GM21529 (cell line): ENCODE measurements around the gene MMP24.
"Not testable (repeated sequence)": the region's sequence is repeated elsewhere in the genome, so short reads cannot be mapped to it uniquely, and the experiment has no call there.

Source experiments
- ATAC-seq: cut with Tn5 transposase; IDR thresholded peaks from one replicate; pipeline ENCODE4 v1.9.1; 2021; ENCODE audit not compliant: unreplicated experiment

The MMP24 gene

GRCh38 chr20:35305682-35306556, 79.4 kb downstream of the MMP24 start:
- no peak for ATAC-seq

DNA sequence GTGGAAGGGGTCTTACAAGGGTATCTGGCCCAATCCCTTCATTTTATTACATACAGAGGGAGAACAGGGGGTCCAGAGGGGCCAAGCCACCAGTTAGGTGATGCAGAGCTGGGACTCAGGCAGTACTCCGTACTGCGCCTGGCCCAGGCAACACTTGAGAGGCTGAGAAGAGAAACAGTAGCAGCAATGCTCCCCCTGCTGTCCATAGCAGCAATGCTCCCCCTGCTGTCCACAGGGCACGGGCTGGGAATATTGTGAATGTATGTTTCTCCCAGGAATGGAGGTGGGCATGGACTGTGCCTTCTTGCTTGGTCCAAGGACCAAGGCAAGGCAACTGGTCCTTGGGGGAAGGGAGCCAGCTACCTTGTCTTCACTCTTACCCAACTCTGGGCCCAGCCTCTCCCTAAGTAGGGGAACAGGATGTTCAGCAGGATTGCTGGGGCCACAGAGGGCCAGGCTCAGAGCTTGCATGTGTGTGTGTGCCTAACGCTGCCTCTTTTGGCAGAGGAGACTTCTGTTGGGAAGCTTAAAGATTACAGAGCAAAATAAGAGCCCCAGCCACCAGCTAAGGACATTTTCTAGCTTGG, 80.5 kb downstream of the MMP24 start:
- no peak for ATAC-seq

- ATAC-seq = no peak
These were observed 81.5 kb downstream of the MMP24 start for GRCh38 chr20:35307666-35308653.

GRCh38 chr20:35311409-35311808, 84.9 kb downstream of the MMP24 start:
- no peak for ATAC-seq

DNA sequence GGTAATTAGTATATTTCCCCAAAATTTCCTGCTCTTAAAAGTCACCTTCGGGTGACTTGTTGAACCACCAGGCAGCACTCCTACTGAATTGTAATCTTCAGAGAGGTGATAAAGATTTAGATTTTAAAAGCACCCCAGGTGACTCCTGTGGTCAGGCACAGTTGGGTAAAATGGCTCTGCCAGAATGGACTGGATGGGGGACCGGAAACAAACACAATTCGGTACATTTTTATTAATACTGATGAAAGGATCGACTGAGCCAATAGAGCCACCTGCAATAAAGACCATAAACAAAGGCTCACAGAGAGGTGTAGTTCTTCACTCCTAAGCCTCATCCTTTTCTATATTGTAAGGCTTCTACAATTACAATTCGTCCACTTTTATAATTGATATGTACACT, 85.3 kb downstream of the MMP24 start:
- no peak for ATAC-seq

GRCh38 chr20:35312318-35312717, 85.8 kb downstream of the MMP24 start:
- no peak for ATAC-seq

GRCh38 chr20:35314816-35315631, 88.5 kb downstream of the MMP24 start:
- ATAC-seq = no peak

- ATAC-seq = not testable (repeated sequence)
These were observed 89.1 kb downstream of the MMP24 start for GRCh38 chr20:35315632-35316020.

GRCh38 chr20:35316086-35316485, 89.6 kb downstream of the MMP24 start:
- no peak for ATAC-seq

GRCh38 chr20:35317416-35318210, 91.1 kb downstream of the MMP24 start:
- no peak for ATAC-seq

- no peak for ATAC-seq
These were observed 92.1 kb downstream of the MMP24 start for GRCh38 chr20:35318502-35319157.

- ATAC-seq = no peak
These were observed 92.8 kb downstream of the MMP24 start for GRCh38 chr20:35319192-35319870.

- ATAC-seq = no peak
These were observed 93.3 kb downstream of the MMP24 start for GRCh38 chr20:35319871-35320197.

GRCh38 chr20:35320396-35321126, 94.1 kb downstream of the MMP24 start:
- ATAC-seq = no peak

DNA sequence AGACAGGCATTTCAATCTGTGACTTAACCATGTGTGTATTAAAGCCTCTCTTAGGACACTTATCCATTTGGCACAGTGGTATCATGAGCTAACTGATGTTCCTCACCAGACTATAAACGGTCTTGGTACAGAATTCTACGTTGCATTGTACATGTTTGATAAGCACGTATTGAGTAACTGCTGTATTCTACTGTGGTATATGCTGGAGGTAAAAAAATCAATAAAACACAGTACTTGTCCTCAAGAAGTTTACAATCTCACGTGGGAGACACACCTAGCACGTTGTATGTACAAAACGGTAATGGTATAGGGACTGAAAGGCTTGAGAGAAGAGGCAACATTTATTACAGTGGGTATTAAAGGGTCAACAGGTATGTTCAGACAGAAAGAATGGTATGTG, 98.9 kb downstream of the MMP24 start:
- no peak for ATAC-seq

- no peak for ATAC-seq
These were observed 99.7 kb downstream of the MMP24 start for GRCh38 chr20:35326021-35326739.
